Epithelial cell of umbilical artery (primary cell): ENCODE results near the gene PRKAB1. TPM values are rescaled to one million over a fixed set of nuclear protein-coding genes. Genes with fewer than 3 reads are reported as not detected.

Experiments
- total RNA-seq: library from RNA; depleted of rRNA; stranded (reverse); fragments of >200 nt; gene quantifications from 2 replicates; pipeline ENCODE4 v1.2.3, GENCODE V29; 2014

The PRKAB1 gene
- 9.7 and 25.2 TPM in 2 replicates for total RNA-seq

DNA sequence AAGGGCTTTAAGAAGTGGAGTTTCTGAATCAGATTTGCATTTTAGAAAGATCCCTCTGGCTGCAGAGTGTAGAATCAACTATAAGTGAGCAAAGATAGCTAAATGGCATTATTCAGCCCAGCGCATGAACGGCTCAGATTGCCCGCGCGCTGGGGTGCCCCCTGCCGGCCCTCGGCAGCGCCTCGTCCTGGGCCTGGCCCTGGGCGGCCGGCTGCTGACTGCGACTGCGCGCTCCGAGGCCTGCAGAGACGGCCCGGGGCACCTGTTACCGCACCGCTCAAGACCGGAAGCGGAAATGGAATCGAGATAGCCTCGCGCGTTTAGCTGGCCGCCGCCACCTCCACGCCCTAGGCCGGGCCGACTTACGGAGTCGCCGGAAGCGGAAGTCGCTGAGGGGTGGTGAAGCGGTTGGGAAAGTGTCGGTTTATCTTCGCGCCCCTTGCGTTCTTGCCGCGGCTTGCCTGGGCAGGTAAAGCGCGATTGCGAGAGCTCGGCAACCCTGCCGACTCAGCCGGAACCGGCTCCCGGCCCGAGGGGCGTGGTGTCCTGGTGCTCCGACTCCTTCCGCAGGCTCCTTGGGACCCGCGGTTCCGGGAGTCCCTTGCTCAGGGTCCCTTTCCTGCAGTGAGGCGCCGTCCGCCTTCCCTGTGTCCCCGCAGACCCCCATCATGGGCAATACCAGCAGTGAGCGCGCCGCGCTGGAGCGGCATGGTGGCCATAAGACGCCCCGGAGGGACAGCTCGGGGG lies at the start of gene PRKAB1:
TSS of gene PRKAB1 (plus strand) at position 557 of the 747 bp plus-strand sequence. CDS start at position 669, 112 bp downstream.

Other genes starting within 250 kb of the PRKAB1 start
- gene TMEM233, start 74.4 kb upstream of the PRKAB1 start, total RNA-seq, result under 0.01 and 1.2 TPM in 2 replicates
- 6.2 and 26.7 TPM in 2 replicates for gene CIT, start 209.2 kb downstream of the PRKAB1 start, total RNA-seq